Thoracic aorta (tissue), 2 donors: Measurements from ENCODE around the gene PARD3. TPM values are rescaled to one million over a fixed set of nuclear protein-coding genes. Genes with fewer than 3 reads are reported as not detected.

Experiments used
- ATAC-seq: fragments of 150-250 bp; one replicate; pipeline ENCODE4 v1.8.0; 2017; ENCODE audit warnings: low read depth; ENCODE audit not compliant: insufficient number of reproducible peaks, low FRiP score
- DNase-seq: peaks from one replicate; pipeline ENCODE4 v3.0.0-alpha.2; 2020; ENCODE audit warnings: low spot score
- H3K27ac ChIP-seq, 2 donors: fragments of 200-600 bp; sonication (generic); 1 replicate in 1 of 2; 2 replicates in 1 of 2; pipeline ENCODE4 v1.5.1; 2016; ENCODE audit warnings: mild to moderate bottlenecking in 2 of 2, moderate library complexity in 2 of 2
- H3K27me3 ChIP-seq: fragments of 200-600 bp; sonication (generic); replicated peaks from 2 replicates; pipeline ENCODE4 v1.6.0; 2016; ENCODE audit warnings: mild to moderate bottlenecking; ENCODE audit not compliant: insufficient read depth
- H3K36me3 ChIP-seq: fragments of 200-600 bp; sonication (generic); one replicate; pipeline ENCODE4 v1.5.1; 2016
- H3K4me1 ChIP-seq, 2 donors: fragments of 200-600 bp; sonication (generic); 1 replicate in 1 of 2; 2 replicates in 1 of 2; pipeline versions ENCODE4 v1.5.1 to v1.6.0; 2016; ENCODE audit warnings: low read depth in 2 of 2, mild to moderate bottlenecking in 1 of 2; ENCODE audit not compliant: control insufficient read depth in 1 of 2
- H3K4me3 ChIP-seq: fragments of 200-600 bp; sonication (generic); 2 replicates; pipeline ENCODE4 v1.5.1; 2016; ENCODE audit warnings: mild to moderate bottlenecking
- H3K9me3 ChIP-seq: fragments of 200-600 bp; sonication (generic); 2 replicates; pipeline ENCODE4 v1.5.1; 2016
- total RNA-seq, 2 donors: library from RNA; depleted of rRNA; stranded (reverse); fragments of >200 nt; gene quantifications; one replicate each; pipeline versions ENCODE4 v1.1.0 to v1.2.3, GENCODE V29; 2016
- TF ChIP-seq, protein P1 (sequence below): fragments of 200-600 bp; sonication (generic); IDR thresholded peaks from one replicate; pipeline ENCODE4 v1.5.1; 2019; ENCODE audit warnings: antibody characterized with exemption

The PARD3 gene
- total RNA-seq, 2 donors from 2014 or later = 16.7 to 34.5 TPM

DNA sequence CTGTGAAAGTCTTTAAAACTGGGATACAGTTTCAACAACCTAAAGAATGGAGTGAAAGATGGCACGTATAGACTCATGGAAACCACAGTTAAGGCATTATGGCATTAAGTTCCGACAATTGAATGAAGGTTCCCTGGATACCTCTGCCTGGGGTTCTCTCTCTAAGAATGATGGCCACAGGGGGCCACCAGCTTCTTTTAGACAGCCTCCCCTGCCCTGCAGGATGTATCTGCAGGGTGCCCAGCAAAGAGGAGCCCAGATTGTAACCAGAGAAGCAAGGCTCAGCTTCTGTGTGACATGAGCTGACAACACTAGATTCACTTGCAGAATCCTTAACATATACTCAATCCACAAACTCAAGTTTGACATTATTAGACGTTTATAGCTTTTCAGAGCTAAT is 645.4 kb downstream of the PARD3 start:
- no peaks in the 10 kb centered on the region for H3K27me3 ChIP-seq
- no peak overlapping the region for H3K27ac ChIP-seq
- no peaks in the 10 kb centered on the region for H3K4me1 ChIP-seq
- no peak overlapping the region for H3K4me3 ChIP-seq
- no peaks in the 10 kb centered on the region for H3K9me3 ChIP-seq
- TF ChIP-seq, protein P1, sequence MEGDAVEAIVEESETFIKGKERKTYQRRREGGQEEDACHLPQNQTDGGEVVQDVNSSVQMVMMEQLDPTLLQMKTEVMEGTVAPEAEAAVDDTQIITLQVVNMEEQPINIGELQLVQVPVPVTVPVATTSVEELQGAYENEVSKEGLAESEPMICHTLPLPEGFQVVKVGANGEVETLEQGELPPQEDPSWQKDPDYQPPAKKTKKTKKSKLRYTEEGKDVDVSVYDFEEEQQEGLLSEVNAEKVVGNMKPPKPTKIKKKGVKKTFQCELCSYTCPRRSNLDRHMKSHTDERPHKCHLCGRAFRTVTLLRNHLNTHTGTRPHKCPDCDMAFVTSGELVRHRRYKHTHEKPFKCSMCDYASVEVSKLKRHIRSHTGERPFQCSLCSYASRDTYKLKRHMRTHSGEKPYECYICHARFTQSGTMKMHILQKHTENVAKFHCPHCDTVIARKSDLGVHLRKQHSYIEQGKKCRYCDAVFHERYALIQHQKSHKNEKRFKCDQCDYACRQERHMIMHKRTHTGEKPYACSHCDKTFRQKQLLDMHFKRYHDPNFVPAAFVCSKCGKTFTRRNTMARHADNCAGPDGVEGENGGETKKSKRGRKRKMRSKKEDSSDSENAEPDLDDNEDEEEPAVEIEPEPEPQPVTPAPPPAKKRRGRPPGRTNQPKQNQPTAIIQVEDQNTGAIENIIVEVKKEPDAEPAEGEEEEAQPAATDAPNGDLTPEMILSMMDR = no peak
- DNase-seq (no peak), ATAC-seq (no peak)
- no peaks in the 10 kb centered on the region for H3K36me3 ChIP-seq

GRCh38 chr10:34169131-34169530 is 646.0 kb downstream of the PARD3 start:
- no peak for DNase-seq
- TF ChIP-seq, protein P1 = no peak
- Histone ChIP-seq H3K27me3 (no peaks in the 10 kb centered on the region), H3K4me1 (no peaks in the 10 kb centered on the region), H3K9me3 (no peaks in the 10 kb centered on the region), H3K27ac (no peak overlapping the region), H3K4me3 (no peak overlapping the region), H3K36me3 (no peaks in the 10 kb centered on the region)
- no peak for ATAC-seq

DNA sequence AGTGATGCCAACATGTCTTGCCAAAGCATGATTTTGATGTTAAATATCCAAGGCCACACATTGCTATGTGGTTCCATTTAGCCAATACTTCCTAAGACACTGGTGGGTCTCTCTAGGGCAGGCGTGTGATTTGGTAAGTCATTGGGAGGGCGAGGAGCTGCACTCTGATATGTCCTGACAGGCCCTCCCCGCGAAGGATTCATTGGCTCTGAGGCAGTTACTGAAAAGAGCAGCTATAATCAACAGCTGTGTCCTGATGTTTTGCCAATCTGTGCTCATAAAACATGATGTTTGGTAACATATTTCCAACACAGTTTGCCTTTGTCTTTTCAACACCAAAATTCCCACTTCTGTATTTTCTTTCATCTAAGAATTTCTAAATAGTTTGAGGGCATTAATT is 646.7 kb downstream of the PARD3 start:
- no peak for DNase-seq
- no peaks in the 10 kb centered on the region for H3K4me1 ChIP-seq
- H3K4me3 ChIP-seq = no peak overlapping the region
- H3K27me3 ChIP-seq = no peaks in the 10 kb centered on the region
- no peaks in the 10 kb centered on the region for H3K36me3 ChIP-seq
- TF ChIP-seq, protein P1 = no peak
- ATAC-seq = no peak
- H3K9me3 ChIP-seq = no peaks in the 10 kb centered on the region
- no peak overlapping the region for H3K27ac ChIP-seq

DNA sequence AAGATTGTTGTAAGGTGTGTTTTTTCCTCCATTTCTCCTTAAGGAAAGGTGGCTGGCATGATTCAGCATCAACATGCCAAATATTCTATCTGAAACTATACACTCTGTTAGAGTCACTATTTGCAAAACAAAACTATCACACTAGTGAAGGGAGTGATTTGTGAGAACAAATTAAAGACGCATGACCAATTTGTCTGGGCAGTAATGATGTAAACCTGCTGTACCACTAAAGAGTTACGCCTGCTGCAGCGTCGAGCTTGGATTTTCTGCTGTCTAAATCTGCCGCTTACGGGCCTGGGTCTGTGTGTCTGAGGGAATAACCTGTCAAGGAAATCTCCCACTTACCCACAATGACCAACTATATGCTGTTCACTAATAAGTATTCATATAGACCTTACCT is 648.3 kb downstream of the PARD3 start:
- Histone ChIP-seq H3K4me3 (no peak overlapping the region), H3K27me3 (no peaks in the 10 kb centered on the region), H3K4me1 (no peaks in the 10 kb centered on the region), H3K9me3 (no peaks in the 10 kb centered on the region), H3K36me3 (no peaks in the 10 kb centered on the region), H3K27ac (no peak overlapping the region)
- no peak for DNase-seq
- TF ChIP-seq, protein P1 = no peak
- ATAC-seq = no peak

- H3K4me3 ChIP-seq = no peak overlapping the region
- no peaks in the 10 kb centered on the region for H3K4me1 ChIP-seq
- H3K9me3 ChIP-seq = no peaks in the 10 kb centered on the region
- ATAC-seq (no peak), DNase-seq (no peak)
- TF ChIP-seq, protein P1 = no peak
- no peaks in the 10 kb centered on the region for H3K36me3 ChIP-seq
- H3K27me3 ChIP-seq = no peaks in the 10 kb centered on the region
- no peak overlapping the region for H3K27ac ChIP-seq
These were observed 648.7 kb downstream of the PARD3 start for GRCh38 chr10:34166354-34166753.
